ENCODE data around the gene NUDT13. TPM values are rescaled to one million over a fixed set of nuclear protein-coding genes. Genes with fewer than 3 reads are reported as not detected.

The NUDT13 gene
- total and polyA plus RNA-seq, 7 donors: 1.8 to 5.4 (median 2.2) TPM

DNA sequence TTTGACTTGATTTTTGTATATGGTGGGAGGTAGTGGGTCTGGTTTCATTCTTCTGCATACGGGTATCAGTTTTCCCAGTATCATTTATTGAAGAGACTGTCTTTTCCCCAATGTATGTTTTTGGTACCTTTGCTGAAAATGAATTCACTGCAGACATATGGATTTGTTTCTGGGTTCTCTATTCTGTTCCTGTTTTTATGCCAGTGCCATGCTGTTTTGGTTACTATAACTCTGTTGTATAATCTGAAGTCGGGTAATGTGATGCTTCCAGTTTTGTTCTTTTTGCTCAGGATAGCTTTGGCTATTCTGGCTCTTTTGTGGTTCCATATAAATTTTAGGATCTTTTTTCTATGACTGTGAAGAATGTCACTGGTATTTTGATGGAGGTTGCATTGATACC, 56.7 kb downstream of the NUDT13 start:
- peaks cover 0 to 46% (median 37%) of the 10 kb centered on the region in 4 donors for H3K4me1 ChIP-seq
- no peaks in the 10 kb centered on the region for H3K27me3 ChIP-seq
- intact Hi-C loops (cut with DNase I): loop anchor here (5.0 kb wide), 3 partner anchors 55 to 810 kb away; partner anchors contain the start of genes MRPS16 and NUDT13
- peak overlapping the region; percentile 84 to 92 (median 88) for H3K4me3 ChIP-seq
- H3K9me3 ChIP-seq: no peaks in the 10 kb centered on the region
- 82 to 83% methylated on average over 2 of the region's 2 CpGs for WGBS, 2 donors
- peak overlapping the region; percentile 96 to 98 (median 97) for H3K27ac ChIP-seq
- peaks cover 0 to 19% (median 6%) of the 10 kb centered on the region in 4 donors for H3K36me3 ChIP-seq
- TF ChIP-seq, protein P1, sequence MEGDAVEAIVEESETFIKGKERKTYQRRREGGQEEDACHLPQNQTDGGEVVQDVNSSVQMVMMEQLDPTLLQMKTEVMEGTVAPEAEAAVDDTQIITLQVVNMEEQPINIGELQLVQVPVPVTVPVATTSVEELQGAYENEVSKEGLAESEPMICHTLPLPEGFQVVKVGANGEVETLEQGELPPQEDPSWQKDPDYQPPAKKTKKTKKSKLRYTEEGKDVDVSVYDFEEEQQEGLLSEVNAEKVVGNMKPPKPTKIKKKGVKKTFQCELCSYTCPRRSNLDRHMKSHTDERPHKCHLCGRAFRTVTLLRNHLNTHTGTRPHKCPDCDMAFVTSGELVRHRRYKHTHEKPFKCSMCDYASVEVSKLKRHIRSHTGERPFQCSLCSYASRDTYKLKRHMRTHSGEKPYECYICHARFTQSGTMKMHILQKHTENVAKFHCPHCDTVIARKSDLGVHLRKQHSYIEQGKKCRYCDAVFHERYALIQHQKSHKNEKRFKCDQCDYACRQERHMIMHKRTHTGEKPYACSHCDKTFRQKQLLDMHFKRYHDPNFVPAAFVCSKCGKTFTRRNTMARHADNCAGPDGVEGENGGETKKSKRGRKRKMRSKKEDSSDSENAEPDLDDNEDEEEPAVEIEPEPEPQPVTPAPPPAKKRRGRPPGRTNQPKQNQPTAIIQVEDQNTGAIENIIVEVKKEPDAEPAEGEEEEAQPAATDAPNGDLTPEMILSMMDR (IDR thresholded peaks at IDR 0.05): no peak
- TF ChIP-seq POLR2AphosphoS5 (IDR thresholded peaks at IDR 0.05) (no peak), POLR2A (IDR thresholded peaks at IDR 0.05) (no peak), EP300 (IDR thresholded peaks at IDR 0.05) (no peak)
- no peak for DNase-seq

DNA sequence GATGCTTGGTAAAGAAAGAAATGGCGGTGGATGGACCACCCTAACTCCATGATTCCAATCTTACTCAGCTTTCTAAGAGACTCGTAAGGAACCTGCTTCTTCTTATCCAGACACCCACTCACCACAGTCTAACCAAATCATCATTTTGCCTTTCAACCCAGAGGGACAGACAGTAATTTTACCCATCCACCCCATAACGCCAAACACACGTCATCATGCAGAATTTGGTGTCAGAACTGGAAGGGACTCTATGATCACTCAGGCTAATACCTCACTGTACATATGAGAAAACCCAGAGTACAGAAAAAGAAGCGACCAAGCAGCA, 57.2 kb downstream of the NUDT13 start:
- H3K27ac ChIP-seq: peak overlapping the region; percentile 96 to 98 (median 97)
- TF ChIP-seq, protein P1 (IDR thresholded peaks at IDR 0.05): no peak
- TF ChIP-seq EP300 (IDR thresholded peaks at IDR 0.05): no peak
- no peak for TF ChIP-seq POLR2AphosphoS5 (IDR thresholded peaks at IDR 0.05)
- no peak for TF ChIP-seq POLR2A (IDR thresholded peaks at IDR 0.05)
- no peaks in the 10 kb centered on the region for H3K9me3 ChIP-seq
- H3K4me3 ChIP-seq: peak overlapping the region; percentile 84 to 92 (median 88)
- peaks cover 0 to 41% (median 37%) of the 10 kb centered on the region in 4 donors for H3K4me1 ChIP-seq
- intact Hi-C loops (cut with DNase I): loop anchor here (5.0 kb wide), 3 partner anchors 55 to 810 kb away; partner anchors contain the start of genes MRPS16 and NUDT13
- WGBS, 2 donors: 5 to 7% methylated on average over 5 of the region's 5 CpGs
- peaks cover 0 to 15% (median 4%) of the 10 kb centered on the region in 4 donors for H3K36me3 ChIP-seq
- DNase-seq: no peak
- no peaks in the 10 kb centered on the region for H3K27me3 ChIP-seq

DNA sequence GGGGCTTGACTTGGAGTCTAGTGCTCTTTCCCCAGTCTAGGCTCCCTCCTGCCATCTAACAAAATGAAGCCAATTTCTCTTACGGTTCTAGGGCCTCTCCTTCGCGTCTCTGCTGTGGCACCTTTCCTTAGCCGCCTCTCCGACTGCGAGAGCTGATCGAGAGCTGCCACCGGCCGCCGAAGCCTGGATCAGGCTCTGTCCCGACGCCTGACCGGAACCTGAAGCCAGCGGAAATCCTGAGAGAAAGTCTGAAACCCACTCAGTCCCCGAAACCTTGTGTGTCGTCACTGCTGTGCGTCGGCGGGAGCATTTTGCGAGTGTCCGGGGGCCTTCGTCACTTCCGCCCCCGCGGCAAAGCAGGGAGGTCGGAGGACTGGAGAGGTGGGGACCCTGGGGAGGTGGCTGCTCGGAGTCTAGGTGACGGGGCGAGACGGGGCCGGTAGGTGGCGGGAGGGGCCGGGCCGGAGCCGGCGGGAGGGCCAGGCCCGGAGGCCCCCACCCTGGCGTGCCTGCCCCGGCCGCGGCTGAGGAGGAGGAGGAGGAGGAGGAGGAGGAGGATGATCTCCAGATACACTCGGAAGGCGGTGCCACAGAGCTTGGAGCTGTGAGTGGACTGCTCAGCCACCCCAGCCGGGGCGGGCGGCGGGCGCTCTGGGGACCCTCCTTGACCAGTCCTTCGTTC, 57.7 kb downstream of the NUDT13 start, which contains the start of the genes ECD and FAM149B1:
TSS of gene ECD (minus strand) at position 226 of the 682 bp plus-strand sequence. CDS start 4,071 bp downstream, outside the sequence.
TSS of gene FAM149B1 (plus strand) at position 337 of the 682 bp plus-strand sequence. CDS start at position 558, 221 bp downstream.
- intact Hi-C loops (cut with DNase I): loop anchor here (2.0 to 5.0 kb wide), 4 partner anchors 56 to 811 kb away; partner anchors contain the start of genes MRPS16, NUDT13 and P4HA1
- Histone ChIP-seq H3K36me3 (peaks cover 0 to 10% (median 2%) of the 10 kb centered on the region in 4 donors), H3K4me3 (peak within 1 kb of the TSS; percentile 84 to 92 (median 88)), H3K27ac (peak within 1 kb of the TSS; percentile 96 to 98 (median 97)), H3K27me3 (no peaks in the 10 kb centered on the region), H3K9me3 (no peaks in the 10 kb centered on the region), H3K4me1 (peaks cover 0 to 40% (median 35%) of the 10 kb centered on the region in 4 donors)
- TF ChIP-seq POLR2A (IDR thresholded peaks at IDR 0.05) (peak; percentile 93 to 94), POLR2AphosphoS5 (IDR thresholded peaks at IDR 0.05) (peak; percentile 98 to 99 (median 99)), EP300 (IDR thresholded peaks at IDR 0.05) (peak in 1 of 4 donors; percentile 87)
- TF ChIP-seq, protein P1 (IDR thresholded peaks at IDR 0.05): peak in 1 of 4 experiments; percentile 9
- DNase-seq: peak; percentile 97
- WGBS, 2 donors: 0 to 1% methylated on average over 49 of the region's 49 CpGs

DNA sequence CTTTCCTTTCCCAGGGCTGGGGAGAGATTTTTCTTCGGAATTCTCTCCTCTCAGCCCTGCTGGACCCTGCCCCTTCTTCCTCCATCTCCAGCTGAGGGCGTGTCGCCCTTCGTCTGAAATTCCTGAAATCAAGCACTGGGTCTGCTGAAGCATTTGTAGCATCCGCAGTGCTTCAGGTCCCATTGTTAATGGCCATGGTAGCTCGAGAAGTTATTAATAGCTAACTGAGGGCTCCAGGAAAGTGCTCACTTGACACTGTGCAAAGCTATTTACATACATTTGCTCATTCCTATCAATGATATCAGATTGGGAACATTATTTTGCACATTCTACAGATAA, 58.2 kb downstream of the NUDT13 start:
- TF ChIP-seq POLR2A (IDR thresholded peaks at IDR 0.05) (no peak), POLR2AphosphoS5 (IDR thresholded peaks at IDR 0.05) (no peak), EP300 (IDR thresholded peaks at IDR 0.05) (no peak)
- TF ChIP-seq, protein P1 (IDR thresholded peaks at IDR 0.05): no peak
- peaks cover 0 to 4% (median 1%) of the 10 kb centered on the region in 4 donors for H3K36me3 ChIP-seq
- intact Hi-C loops (cut with DNase I): loop anchor here (2.0 to 5.0 kb wide), 4 partner anchors 56 to 811 kb away; partner anchors contain the start of genes MRPS16, NUDT13 and P4HA1
- H3K27ac ChIP-seq: peak overlapping the region; percentile 96 to 98 (median 97)
- H3K9me3 ChIP-seq: no peaks in the 10 kb centered on the region
- H3K27me3 ChIP-seq: no peaks in the 10 kb centered on the region
- no peak for DNase-seq
- peak overlapping the region; percentile 84 to 92 (median 88) for H3K4me3 ChIP-seq
- WGBS, 2 donors: 0 to 1% methylated on average over 6 of the region's 6 CpGs
- peaks cover 0 to 36% (median 30%) of the 10 kb centered on the region in 4 donors for H3K4me1 ChIP-seq

Data from sigmoid colon (tissue), 7 donors.